HG02981 (cell line): ENCODE data around the gene CDC25A.

Source experiments
- ATAC-seq: cut with Tn5 transposase; IDR thresholded peaks from one replicate; pipeline ENCODE4 v1.9.1; 2021; ENCODE audit warnings: mild to moderate bottlenecking, moderate library complexity; ENCODE audit not compliant: unreplicated experiment

CDC25A gene

GRCh38 chr3:48142316-48142870, 45.8 kb downstream of the CDC25A start:
- ATAC-seq: no peak

- ATAC-seq: no peak
These were observed 46.5 kb downstream of the CDC25A start for GRCh38 chr3:48141604-48142137.

GRCh38 chr3:48140936-48141603, 47.1 kb downstream of the CDC25A start:
- ATAC-seq: no peak

- no peak for ATAC-seq
These were observed 47.9 kb downstream of the CDC25A start for GRCh38 chr3:48140336-48140757.

GRCh38 chr3:48137425-48137999, 50.7 kb downstream of the CDC25A start:
- ATAC-seq: no peak

- no peak for ATAC-seq
These were observed 52.4 kb downstream of the CDC25A start for GRCh38 chr3:48135552-48136495.

GRCh38 chr3:48130321-48130904, 57.8 kb downstream of the CDC25A start:
- ATAC-seq: no peak

GRCh38 chr3:48129921-48130320, 58.3 kb downstream of the CDC25A start:
- ATAC-seq: no peak

GRCh38 chr3:48128774-48129173, 59.4 kb downstream of the CDC25A start:
- no peak for ATAC-seq

- no peak for ATAC-seq
These were observed 62.2 kb downstream of the CDC25A start for GRCh38 chr3:48125886-48126622.

- no peak for ATAC-seq
These were observed 63.1 kb downstream of the CDC25A start for GRCh38 chr3:48125013-48125705.

GRCh38 chr3:48123346-48123745, 64.9 kb downstream of the CDC25A start:
- ATAC-seq: no peak

GRCh38 chr3:48122504-48122903, 65.7 kb downstream of the CDC25A start:
- no peak for ATAC-seq

- ATAC-seq: no peak
These were observed 68.0 kb downstream of the CDC25A start for GRCh38 chr3:48120223-48120622.

- ATAC-seq: no peak
These were observed 68.6 kb downstream of the CDC25A start for GRCh38 chr3:48119505-48120193.

GRCh38 chr3:48118928-48119327, 69.3 kb downstream of the CDC25A start:
- no peak for ATAC-seq

GRCh38 chr3:48118322-48118721, 69.9 kb downstream of the CDC25A start:
- no peak for ATAC-seq

- ATAC-seq: no peak
These were observed 75.4 kb downstream of the CDC25A start for GRCh38 chr3:48112813-48113212.
